Tongue (tissue), 2 donors: ENCODE results near the gene NME2. TPM values are rescaled to one million over a fixed set of nuclear protein-coding genes. Genes with fewer than 3 reads are reported as not detected.
"Not testable (repeated sequence)": the region's sequence is repeated elsewhere in the genome, so short reads cannot be mapped to it uniquely, and the experiment has no call there.

Experiments
- DNase-seq: peaks from one replicate; pipeline ENCODE4 v3.0.0-alpha.2; 2015
- total RNA-seq: library from RNA; depleted of rRNA; stranded (reverse); fragments of >200 nt; gene quantifications from one replicate; pipeline ENCODE4 v1.2.3, GENCODE V29; 2014

NME2 gene
- total RNA-seq, 1 donor from 2014 or later, result 201 TPM

DNA sequence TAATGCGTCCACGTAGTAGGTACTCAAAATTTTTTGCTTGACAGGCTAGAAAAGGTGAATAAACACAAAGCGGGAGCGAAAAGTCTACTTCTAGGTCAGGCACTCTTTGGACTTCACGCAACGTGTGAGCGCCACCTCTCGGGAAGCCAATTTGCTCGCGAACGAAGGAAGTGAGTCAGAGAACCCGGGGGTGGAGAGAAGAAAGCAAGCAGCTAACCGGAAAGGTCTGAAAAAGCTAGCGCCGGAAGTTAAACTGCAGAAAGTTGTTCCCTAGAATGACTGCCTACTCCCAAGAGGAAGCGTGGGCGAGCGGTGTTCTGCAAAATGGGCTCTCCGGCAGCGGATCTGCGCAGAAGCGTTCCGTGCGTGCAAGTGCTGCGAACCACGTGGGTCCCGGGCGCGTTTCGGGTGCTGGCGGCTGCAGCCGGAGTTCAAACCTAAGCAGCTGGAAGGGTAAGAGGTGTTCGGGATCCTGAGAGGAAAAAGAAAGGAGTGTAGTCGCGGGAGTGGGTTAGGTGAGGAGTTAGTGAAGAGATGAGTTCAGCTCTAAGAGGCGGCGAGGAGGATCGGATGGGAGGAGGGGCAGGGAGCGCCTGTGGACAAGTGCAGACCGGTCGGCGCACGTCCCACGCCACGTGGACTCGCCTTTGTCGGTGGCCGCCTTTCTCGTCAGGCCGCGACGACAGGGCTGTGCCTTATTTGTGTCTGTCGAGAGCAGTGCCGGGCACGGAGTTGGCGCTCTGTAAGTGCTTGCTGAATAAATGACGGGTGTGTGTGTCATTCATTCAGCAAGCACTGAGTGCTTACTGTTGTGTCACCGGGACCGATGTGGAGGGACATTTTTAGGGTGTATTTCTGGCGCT, 12.8 kb upstream of the NME2 start, which contains the start of gene NME1:
Gene NME1 (plus strand): TSS at position 350 of the 863 bp plus-strand sequence. CDS start 2,096 bp downstream, outside the sequence.
- peak; percentile 100 for DNase-seq

DNA sequence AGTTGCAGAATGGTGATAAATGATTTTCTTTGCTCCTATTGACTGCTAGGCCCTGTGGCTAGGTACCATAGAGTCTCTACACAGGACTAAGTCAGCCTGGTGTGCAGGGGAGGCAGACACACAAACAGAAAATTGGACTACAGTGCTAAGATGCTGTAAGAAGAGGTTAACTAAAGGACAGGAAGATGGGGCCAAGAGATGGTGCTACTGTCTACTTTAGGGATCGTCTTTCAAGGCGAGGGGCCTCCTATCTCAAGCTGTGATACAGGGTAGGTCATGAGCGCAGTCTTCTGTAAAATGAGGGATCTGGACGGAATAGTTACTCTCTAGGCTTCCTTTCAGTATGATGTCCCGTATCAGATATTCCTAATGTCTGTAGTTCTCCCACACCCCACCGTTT, 12.0 kb upstream of the NME2 start:
- peak; percentile 18 for DNase-seq

DNA sequence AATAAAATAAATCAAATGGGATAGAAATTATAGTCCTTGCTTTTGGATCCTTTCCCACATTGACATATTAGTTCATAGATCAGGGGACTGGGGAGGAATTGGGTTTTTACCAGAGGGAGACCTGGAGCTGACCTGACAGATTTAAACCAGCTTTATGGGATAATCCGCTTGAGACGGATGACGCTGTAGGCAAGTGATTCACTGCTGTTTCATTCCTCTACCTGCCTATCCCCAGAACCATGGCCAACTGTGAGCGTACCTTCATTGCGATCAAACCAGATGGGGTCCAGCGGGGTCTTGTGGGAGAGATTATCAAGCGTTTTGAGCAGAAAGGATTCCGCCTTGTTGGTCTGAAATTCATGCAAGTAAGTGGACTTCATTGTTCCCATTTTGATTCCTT, 10.8 kb upstream of the NME2 start:
- DNase-seq, result no peak

DNA sequence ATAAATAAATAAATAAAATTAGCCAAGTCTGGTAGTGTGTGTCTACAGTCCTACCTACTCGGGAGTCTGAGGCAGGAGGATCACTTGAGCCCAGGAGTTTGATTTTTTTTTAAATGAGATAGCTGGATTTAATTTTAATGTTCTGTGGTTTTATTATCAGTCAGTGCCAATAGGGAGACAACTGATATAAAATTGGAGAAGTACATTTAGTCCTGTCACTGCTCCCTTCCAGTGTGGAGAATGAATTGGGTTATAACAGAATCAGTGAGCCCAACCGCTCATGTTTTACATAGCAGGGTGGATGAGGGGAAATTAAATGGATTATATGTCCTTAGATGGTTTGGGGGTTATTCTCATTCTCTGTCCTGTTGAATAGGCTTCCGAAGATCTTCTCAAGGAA, 6.6 kb upstream of the NME2 start:
- DNase-seq, result no peak

DNA sequence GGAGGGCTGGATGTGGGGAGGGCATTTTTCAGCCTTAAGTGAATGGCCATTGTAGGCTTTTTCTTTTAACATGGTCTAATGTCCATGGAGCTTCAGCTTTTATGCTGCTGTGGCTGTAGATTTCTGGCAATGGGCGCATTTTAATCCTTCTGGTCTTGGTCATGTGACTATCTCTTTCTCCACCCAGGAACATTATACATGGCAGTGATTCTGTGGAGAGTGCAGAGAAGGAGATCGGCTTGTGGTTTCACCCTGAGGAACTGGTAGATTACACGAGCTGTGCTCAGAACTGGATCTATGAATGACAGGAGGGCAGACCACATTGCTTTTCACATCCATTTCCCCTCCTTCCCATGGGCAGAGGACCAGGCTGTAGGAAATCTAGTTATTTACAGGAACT, 4.7 kb upstream of the NME2 start:
- no peak for DNase-seq

DNA sequence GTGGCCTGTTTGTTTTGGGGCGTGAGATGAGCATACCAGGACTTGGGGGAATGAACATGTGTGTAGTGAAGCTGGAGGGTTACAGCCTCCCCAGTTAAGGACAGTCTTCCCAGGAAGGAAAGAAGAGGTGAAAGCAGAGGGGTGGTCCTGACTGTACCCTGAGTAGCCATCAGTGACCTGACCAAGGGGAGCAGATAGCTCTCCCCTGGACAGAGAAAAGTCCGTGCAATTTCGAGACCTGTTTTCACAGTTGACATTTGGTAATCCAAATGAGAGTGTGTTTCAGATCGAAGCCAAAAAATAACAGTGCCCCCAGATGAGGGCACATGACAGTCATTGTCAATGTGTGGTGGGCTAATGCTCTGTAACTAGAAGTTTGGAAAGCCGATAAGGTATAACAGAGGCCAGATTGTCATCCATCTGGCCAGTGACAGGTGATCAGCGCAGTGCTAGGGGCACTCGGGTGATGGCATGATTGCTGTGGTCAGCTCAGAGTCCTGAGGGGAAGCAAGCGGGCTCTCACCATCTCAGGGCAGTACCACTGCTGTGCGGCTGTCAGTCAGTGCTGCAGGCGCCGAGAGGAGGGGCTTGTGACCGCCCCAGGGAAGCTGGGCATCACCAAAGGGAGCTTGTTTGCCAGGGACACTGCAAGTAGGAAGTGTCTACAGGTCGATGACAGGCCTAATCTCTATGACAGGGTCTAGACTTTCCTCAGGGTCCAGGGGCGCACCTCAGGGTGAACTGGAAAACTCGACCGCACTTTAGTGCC, 1.1 kb upstream of the NME2 start:
- no peak for DNase-seq

DNA sequence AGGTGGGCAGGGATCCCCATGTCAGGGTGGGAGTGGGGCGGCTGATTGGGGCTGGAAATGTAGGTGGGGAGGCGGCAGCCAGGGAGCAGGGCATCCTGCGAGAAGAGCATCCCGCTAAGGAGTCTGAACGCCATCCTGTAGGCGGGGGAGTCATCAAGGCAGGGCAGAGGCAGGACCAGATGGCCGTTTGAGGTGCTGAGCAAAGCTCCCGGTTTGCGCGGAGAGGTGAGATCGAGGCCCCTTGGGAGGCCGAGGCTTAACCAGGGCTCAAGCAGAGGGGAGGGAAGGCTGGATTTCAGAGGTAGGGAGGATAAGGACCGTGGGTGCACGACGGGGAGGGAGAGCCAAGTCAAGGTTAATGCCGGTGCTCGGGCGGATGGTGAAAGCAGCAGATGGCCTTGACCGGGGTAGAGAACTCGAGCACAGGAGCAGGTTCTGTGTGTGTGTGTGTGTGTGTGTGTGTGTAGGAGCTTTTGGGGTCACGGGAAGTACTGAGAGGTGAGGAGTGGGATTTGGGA, 472 bp upstream of the NME2 start:
- DNase-seq, result no peak

DNA sequence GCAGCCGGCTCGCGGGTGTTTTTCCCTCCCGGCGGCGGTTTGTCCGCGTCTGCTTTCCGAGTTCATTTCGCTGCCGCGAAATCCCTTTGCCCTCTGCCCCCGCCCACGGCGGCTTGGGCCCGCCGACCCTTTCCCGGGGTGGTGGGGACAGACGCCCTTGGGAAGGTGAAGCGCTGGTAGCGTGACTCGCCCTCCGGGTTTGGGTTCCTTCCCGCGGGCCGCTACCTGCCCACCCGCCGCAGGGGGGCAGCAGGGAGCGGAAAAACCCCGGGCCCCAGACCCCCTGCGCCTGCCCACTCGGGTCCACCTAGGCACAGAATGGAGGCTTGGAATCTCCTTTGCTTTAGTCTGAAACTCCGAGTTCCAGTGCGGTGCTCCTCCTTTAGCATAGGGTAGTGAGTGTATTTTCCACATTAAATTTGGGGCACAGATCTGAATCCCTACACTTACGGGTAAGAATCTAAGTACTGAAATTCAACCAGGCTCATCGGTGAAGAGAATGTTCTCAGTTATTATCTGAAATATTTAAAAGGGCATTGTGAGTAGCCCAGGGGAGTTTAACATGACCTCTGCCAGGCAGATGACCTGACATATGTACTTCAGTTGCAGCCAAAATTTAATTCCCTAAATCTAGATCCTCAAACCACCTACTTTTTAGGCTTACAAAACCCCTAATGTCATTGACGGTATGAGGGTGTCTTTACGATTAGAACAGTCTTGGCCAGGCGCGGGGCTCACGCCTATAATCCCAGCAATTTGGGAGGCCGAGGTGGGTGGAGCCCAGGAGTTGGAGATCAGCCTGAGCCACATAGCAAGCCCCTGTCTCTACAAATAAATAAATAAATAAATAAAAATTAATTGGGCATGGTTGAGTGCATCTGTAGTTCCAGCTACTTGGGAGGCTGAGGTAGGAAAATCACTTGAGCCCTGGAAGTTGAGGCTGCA, 1.0 kb downstream of the NME2 start:
- DNase-seq, result peak; percentile 63

DNA sequence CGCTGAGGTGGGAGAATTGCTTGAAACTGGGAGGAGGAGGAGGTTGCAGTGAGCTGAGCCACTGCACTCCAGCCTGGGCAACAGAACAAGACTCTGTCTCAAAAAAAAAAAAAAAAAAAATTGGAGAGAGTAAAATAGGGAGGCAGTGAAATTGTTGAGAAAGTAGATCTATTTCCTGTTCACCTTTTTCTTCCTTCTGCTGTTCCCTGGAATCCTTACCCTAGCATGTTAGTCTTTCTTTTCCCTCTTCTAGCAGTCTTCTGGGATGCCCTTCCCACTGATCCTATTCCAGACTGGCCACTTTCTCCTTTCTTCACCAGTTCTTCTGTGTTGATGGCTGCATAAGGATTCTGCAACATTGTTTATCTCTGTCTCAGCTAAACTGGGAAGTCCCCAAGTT, 3.1 kb downstream of the NME2 start:
- DNase-seq, result no peak

DNA sequence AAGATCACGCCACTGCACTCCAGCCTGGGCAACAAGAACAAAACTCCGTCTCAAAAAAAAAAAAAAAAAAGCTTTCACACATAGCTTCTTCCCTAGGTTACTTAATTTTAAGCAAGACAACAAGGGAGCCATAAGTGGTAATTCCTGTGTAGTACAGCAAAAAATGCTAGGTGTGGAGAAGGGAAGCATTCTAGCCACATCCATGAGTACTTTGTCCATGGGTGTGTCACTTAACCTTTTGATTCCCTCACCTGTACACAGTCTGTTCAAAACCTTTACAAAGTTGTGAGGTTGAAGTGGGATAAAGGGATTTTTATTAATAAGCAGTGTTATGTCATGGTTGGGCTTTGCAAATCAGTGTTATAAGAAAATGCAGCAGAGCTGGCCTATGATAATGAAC, 4.5 kb downstream of the NME2 start:
- no peak for DNase-seq

DNA sequence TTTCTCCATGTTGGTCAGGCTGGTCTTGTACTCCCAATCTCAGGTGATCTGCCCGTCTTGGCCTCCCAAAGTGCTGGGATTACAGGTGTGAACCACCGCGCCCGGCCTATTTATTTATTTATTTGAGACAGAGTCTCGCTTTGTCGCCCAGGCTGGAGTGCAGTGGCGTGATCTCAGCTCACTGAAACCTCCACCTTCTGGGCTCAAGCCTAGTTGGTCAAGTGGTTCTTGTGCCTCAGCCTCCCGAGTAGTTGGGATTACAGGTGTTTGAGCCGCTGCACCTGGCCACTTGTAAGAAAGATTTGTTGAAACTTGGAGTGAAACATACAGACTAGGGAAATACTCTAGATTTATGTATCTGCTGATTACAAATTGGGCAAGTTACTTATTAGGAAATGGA, 5.8 kb downstream of the NME2 start:
- not testable (repeated sequence) for DNase-seq

DNA sequence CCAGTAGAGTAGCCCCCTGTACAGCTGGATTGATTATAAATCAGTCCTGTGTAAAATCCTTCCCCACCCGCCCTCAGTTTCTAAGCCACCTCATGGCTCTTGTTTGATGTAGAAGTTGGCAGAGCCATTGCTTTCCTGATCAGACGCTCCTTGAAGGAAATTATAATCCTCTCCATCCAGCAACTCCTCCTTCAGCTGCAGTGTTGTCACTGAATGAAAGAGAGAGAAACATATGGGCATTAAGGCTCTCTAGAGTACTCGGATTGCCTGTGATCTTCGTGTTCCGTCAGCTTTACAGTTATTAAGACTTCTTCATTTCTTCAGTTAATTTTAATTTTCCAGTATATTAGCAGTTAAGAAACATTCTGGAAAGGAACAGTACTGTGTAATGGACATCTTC, 14.3 kb downstream of the NME2 start:
- no peak for DNase-seq

DNA sequence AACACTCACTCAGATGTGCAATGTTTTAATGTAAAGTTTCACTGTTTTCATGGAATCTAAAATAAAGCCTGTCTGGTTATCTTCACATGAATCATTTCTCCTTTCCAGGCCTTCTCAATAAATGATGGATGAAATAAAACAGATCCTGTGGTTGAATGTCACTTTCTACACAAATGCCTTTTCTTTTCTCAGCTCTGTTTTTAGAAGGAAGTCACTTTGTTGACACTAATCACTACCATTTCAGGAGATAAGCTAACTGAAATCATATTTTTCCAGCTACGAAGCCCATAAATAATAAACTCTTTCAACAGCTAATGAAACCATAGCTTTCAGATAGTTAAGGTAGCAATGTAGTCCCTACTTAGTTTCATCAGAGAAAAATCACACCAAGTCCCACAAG, 17.9 kb downstream of the NME2 start:
- DNase-seq, result no peak

DNA sequence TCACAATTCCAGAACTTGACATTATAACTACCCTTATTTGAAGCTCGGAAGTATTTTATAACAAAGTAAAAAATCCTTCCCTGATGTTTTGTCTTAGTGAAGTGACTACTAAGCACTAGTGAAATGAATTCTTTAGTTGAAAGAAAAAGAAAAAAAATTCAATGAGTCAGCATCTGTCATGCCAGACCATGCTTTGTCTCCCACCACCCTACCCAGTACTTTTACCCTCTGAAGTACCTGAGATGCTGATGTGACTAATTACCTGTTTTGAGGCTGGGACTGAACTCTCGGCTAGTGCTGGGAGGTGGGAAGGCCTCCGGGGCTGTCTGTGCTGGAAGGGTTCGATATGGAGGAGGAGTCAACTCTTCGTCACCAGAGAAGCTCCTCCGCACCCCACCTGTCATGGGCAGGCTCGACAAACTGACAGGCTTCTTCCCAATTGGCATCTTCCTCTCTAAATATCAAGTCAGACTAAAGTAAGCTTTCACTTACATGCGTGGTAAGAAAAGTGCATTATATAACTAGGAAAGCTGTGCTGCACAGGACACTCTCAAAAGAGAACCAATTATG, 19.6 kb downstream of the NME2 start:
- no peak for DNase-seq

DNA sequence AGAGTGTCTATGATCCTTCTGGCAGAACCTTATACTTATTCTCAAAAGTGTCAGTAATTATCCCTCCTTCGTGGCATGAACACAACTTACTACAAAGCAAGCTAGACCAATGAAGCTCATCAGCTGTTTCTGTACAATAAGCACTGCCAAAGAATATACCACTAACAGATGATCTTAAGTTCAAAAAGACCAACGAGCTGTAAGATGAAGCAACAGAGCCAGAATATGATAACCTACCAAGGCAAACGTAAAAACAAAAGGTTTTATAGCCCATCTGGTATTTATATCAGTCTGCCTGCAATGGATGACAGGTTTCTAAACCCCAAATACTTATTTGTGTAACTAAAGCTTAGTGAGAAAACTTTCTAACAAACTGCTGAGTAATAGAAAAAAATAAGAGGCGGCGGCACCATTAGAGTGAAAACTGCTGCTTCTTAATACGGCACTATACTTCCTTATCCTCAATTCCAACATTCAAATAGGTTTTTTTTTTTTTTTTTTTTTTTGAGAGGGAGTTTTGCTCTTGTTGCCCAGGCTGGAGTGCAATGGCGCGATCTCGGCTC, 22.1 kb downstream of the NME2 start:
- DNase-seq, result no peak

DNA sequence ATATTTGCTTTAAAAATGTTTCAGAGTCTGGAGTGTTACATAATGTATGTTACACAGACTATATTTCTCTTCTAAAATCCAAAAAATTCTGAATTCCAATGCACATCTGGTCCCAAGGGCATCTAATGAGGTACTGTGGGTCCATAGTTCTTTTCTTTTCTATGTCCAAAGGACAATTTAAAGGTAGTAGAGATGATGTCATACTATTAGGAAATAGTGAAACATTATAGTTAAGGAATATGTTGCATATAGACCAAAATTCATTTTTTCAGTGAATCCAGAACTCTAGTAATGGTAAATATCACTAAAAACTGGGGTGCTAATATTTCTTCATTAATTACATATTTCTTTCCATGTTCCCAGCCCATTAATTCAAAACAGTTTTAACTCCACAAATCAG, 23.0 kb downstream of the NME2 start:
- no peak for DNase-seq

DNA sequence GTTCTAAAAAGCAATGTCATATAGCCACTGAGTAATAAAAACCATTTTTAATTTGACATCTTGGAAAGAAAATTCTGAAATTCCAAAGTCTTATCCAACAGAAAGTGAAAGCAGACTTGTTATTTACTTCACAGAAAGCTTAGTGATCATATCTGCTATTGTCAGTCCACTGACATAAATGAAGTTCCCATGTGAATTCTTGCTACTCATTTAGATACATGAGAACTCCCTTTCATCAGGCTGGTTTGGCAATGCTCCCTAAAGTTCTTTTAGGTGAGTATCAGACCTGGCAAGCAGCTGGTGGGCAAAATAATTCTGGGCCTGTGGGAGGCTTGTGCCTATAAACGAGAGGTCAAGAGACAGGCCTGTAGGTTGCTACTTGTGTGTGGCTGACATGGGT, 23.4 kb downstream of the NME2 start:
- DNase-seq, result no peak

DNA sequence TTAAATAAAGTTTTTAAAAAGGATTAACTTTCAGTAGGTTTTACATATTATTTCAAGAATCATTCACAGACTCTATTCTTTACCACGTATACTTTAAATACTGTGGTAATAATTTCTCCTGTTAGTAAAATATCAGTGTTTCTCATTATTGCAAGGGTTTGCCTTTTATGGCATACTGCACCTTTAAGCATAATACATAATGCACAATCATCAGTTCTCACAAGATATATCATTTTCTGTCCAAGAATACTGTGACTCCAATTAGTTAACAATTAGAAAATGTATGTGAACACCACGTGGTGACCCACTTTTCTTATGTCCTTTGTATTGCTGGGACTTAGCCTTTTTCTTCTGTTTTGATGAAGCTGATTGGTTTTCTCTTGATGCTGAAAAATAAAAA, 25.7 kb downstream of the NME2 start:
- DNase-seq, result no peak

DNA sequence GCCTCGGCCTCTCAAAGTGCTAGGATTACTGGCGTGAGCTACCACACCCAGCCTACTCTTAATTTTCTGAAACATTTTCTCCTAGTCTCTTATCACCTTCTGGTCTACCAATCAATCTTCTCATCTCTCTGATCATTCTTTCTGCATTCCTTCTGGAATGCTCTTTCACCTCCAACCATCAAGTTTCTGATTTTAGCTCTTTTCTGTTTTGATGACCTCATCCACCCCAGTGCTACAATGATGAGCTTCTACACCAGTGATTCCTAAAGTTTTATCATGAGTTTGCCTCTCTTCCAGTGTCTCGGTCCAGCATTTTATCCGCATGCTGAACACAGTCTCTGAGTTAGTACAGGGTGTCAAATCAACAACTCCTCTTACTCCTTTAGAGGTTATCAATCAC, 31.5 kb downstream of the NME2 start:
- no peak for DNase-seq

DNA sequence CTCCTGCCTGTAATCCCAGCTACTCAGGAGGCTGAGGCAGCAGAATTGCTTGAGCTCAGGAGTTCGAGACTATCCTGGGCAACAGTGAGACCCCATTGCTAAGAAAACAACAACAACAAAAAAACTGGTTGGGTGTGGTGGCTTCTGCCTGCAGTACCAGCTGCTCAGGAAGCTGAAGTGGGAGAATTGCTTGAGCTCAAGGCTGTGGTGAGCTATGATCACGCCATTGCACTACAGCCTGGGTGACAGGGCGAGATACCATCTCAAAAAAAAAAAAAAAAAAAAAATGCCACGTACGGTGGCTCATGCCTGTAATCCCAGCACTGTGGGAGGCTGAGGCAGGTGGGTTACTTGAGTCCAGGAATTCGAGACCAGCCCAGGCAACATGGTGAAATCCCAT, 34.1 kb downstream of the NME2 start:
- DNase-seq, result no peak

DNA sequence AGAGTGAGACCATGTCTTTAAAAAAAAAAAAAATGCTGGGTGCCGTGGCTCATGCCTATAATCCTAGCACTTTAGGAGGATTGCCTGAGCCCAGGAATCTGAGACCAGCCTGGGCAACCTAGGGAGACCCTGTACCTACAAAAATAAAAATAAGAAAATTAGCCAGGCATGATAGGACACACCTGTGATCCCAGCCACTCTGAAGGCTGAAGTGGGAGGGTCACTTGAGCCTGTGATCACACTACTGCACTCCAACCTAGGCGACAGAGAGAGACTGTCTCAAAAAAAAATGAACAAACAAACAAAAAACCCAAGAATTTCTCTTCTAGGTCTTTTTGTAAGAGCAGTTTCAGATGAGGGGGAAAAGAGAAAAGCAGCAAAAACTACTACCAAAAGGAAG, 34.6 kb downstream of the NME2 start:
- DNase-seq, result no peak

DNA sequence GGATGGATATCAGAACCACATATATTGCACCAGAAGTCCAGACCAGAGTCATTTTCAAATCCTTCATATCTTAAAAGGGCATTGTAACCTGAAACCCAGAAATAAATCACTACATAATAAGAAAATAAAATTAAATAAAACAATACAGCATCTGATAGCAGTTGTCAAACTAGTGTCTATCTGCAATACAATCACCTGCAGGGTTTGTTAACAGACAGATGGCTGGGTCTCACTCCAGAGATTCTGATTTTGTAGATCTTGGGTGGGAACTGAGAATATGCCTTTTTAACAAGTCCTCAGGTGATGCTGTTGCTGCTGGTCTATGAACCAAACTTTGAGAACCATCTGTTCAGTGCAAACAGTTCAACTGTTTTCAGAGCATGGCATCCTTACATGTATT, 37.6 kb downstream of the NME2 start:
- DNase-seq, result no peak
